ENCODE data around the gene NEGR1. TPM values are rescaled to one million over a fixed set of nuclear protein-coding genes. Genes with fewer than 3 reads are reported as not detected.
"Not testable (repeated sequence)": the region's sequence is repeated elsewhere in the genome, so short reads cannot be mapped to it uniquely, and the experiment has no call there.

Gene NEGR1
- total RNA-seq, result 10.8 and 13.4 TPM in 2 replicates
- polyA plus RNA-seq (2012), result 16.0 TPM

DNA sequence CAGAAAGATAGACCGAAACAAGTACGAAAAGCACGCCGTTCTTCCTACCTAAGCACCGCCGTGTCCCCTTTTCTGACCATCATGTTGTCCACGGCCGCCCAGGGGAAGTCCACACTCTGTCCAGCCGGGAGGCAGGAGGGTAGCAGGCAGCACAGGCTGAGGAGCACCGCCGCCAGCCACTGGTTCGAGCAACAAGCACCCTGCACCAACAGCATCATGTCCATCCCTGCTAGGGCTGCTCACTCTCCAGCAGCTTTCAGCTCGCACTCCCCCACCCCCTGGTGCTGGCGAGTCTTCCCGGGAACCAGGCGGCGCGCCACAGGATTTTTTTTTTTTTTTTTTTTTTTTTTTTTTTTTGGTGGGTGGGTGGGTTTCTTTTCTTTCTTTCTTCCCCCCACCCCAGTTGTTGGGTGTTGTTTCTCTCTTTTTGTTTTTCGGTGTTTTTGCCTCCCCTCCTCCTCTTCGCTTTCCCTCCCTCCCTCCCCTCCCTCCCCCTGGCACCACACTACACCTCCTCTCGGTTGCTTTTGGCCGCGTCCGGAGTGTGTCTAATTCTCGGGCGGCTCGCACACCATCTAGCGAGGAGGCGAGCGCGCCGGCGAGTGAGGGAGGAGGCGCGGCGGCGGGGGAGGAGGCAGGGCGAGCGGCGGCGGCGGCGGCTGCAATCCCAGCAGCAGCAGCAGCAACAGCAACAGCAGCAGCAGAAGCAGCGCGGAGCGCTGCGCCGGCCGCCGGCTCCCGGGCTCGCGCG lies at the start of gene NEGR1:
NEGR1 (minus strand) TSS at position 269 of the 751 bp plus-strand sequence.
- peak; percentile 96 for DNase-seq (ENCODE audit: low read depth)

- no peak for DNase-seq (ENCODE audit: low read depth)
Measured at GRCh38 chr1:72326494-72326893, 44.2 kb upstream of the NEGR1 start.

GRCh38 chr1:72324451-72324850 lies 42.1 kb upstream of the NEGR1 start:
- no peak for DNase-seq (ENCODE audit: low read depth)

DNA sequence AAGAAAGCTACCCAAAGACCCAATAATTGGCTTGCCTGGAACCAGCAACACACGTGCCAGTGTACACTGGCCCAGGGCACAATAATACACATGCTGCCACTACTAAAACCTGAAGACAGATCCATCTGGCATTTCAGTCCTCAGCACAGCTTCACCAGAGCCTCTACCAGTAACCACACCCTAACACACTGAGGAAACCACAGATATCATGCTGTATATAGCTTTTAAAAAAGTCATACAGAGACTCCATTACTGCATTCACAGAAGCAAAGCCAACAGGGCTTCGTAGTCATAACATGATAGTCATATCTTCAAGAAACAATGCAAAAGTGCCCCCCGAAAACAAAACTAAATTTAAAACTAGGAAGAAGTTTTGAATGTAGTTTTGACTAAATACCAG lies 40.6 kb upstream of the NEGR1 start:
- DNase-seq (ENCODE audit: low read depth), result peak; percentile 25

- DNase-seq (ENCODE audit: low read depth), result no peak
Measured at GRCh38 chr1:72296501-72296900, 14.2 kb upstream of the NEGR1 start.

- DNase-seq (ENCODE audit: low read depth), result no peak
Measured at GRCh38 chr1:72288886-72289285, 6.5 kb upstream of the NEGR1 start.

DNA sequence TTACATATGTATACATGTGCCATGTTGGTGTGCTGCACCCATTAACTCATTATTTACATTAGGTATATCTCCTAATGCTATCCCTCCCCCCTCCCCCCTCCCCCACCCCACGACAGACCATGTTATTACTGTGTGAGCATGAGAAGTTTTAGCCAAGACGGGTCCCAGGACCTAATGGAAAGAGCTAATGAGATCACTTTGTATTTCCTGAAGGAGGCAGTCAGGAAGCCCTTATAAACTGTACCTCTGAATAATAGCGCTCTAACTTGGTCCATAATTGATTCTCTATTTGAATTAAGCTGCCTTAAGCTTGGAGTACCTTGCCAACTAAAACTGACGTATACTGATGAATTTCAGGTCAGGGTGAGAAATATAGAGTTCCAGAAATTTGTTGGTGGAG lies 4.1 kb upstream of the NEGR1 start:
- no peak for DNase-seq (ENCODE audit: low read depth)

- DNase-seq (ENCODE audit: low read depth), result peak; percentile 58
Measured at GRCh38 chr1:72285074-72285425, 2.7 kb upstream of the NEGR1 start.

- DNase-seq (ENCODE audit: low read depth), result peak; percentile 79
Measured at GRCh38 chr1:72284348-72285073, 2.2 kb upstream of the NEGR1 start.

DNA sequence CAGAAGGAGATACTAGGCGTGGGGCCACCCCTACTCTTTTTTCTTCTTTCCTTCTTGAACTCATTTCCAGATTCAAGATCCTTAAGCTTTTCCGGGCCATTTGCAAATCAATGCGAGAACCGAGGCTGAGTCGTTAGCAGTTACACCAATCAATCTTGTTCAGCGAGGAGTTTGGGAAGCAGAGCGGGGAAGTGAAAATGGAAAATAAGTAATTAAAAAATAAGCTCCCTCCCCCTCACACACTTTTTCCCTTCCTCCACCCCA lies 1.7 kb upstream of the NEGR1 start:
- DNase-seq (ENCODE audit: low read depth), result no peak

GRCh38 chr1:72283307-72284083 lies 1.2 kb upstream of the NEGR1 start:
- DNase-seq (ENCODE audit: low read depth), result peak; percentile 85

- DNase-seq (ENCODE audit: low read depth), result no peak
Measured at GRCh38 chr1:72283022-72283306, 625 bp upstream of the NEGR1 start.

- DNase-seq (ENCODE audit: low read depth), result no peak
Measured at GRCh38 chr1:72281637-72282270, 585 bp downstream of the NEGR1 start.

DNA sequence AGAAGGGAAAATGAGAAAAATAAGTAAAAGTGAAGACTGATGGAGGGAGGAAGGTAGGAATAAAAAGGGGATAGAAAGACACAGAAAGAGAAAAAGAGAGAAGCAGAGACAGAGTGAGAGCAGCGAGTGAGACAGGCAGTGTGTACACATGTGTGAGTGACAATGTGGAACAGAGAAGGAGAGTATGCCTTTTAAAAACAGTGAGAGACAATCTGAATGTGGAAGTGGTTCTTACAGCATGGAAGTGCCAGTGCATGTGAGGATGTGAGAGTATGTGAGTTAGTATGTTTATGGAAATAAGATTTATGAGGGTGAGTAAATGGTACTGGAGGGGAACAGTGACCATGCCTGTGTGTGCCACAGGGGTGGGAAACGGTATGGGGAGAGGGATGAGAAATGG lies 1.2 kb downstream of the NEGR1 start:
- DNase-seq (ENCODE audit: low read depth), result no peak

GRCh38 chr1:72280711-72281110 lies 1.6 kb downstream of the NEGR1 start:
- no peak for DNase-seq (ENCODE audit: low read depth)

DNA sequence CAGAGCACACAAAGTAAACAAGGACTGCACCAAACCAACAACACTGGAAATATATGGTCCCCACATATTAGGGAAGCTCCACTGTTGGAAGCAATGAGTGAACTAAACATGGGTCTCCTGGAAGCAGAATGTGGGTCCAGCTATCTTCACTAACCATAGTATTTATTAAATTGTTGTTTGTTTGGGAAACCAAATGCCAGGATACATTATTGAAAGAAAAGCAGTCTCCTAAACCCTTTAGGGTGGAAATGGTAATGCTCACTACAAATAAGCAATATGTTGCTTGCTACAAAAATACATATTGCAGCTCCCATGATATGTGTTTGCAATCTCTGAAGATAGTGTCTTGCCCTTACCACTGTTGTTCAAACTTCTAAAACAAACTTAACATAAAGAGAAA lies 2.2 kb downstream of the NEGR1 start:
- DNase-seq (ENCODE audit: low read depth), result no peak

DNA sequence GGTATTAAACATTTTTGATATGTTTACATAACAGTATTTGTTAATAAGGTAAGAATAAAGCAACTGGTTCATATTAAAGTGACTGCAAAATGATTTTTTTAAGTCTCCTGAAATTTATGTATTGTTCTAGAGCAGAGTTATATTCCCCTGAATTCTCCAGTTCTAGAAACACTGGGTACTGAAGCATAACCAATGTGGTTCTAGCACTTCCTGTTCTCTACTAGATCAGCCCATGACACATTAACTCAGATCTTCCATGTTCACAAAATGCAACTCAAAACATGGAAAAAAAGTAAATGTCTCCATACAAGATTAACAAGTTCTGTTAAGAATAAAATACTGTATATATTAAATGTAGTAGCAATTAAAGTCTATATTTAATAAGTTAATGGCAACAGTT lies 3.9 kb downstream of the NEGR1 start:
- DNase-seq (ENCODE audit: low read depth), result no peak

GRCh38 chr1:72271555-72272085 lies 10.7 kb downstream of the NEGR1 start:
- no peak for DNase-seq (ENCODE audit: low read depth)

DNA sequence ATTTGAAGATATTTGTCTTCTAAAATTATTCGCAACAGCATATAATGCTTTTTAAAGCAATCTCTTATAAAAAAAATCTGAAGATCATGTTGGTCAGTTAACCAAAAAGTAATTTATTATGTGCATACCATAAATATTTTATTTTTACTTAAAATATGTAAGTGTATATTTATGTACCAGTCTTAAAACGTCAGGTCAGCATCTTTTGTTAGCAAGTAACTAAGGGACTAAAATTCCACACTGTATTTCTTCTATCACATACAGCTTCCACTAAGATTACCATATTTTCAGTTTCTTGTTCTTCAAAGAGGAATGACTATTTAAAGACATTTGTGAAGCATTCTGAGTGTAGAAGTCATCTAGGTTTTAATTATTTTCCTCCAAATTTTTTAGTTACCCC lies 19.6 kb downstream of the NEGR1 start:
- no peak for DNase-seq (ENCODE audit: low read depth)

GRCh38 chr1:72253132-72253531 lies 29.2 kb downstream of the NEGR1 start:
- no peak for DNase-seq (ENCODE audit: low read depth)

DNA sequence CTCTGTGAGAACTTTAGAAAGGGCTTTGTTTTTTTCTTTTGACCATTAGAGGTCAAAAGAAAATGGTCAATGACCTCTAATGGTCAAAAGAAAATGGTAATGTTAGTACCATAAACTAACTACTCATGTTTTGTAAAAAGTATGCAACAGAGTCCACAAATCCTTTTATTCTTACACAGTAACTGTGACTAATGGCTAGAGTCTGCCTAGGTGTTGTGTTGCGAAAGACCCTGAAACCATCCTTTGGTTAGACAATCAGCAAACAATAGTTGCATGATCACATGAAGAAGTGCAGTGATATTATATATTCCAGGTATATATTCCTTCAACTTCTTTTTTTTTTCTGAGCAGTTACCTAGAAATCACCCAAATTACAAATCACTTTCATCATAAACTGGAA lies 40.9 kb downstream of the NEGR1 start:
- DNase-seq (ENCODE audit: low read depth), result no peak

GRCh38 chr1:72235931-72236330 lies 46.4 kb downstream of the NEGR1 start:
- DNase-seq (ENCODE audit: low read depth), result not testable (repeated sequence)
